ENCODE data around the gene IQCF2.

DNA sequence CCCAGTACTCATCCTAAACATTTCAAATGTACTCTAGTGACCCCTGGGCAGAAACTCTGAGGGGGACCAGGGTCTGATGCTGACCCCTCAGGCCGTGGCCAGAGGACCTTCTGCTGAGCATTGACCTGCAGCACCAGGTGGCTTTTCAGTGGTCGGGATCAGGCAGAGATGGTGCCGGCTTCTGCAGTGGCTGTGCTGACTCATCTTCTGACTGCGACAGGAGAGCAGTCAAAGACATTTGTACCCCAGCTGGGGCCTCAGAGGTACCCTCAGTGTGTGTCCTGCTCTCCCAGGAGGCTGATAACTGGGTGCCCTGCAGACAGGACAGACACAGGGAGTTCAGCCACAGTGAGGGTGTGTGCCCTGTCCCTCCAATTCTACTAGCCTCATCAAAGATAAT is 45.8 kb upstream of the IQCF2 start:
- TF ChIP-seq POLR2AphosphoS5 (IDR thresholded peaks at IDR 0.05; ENCODE audit: low read depth, low read length) (no peak), SIN3A (IDR thresholded peaks at IDR 0.05; ENCODE audit: borderline replicate concordance, insufficient read depth, low read length) (no peak), TAF1 (IDR thresholded peaks at IDR 0.05; ENCODE audit: borderline replicate concordance, insufficient read depth, low read length) (no peak)
- TF ChIP-seq, protein P1, sequence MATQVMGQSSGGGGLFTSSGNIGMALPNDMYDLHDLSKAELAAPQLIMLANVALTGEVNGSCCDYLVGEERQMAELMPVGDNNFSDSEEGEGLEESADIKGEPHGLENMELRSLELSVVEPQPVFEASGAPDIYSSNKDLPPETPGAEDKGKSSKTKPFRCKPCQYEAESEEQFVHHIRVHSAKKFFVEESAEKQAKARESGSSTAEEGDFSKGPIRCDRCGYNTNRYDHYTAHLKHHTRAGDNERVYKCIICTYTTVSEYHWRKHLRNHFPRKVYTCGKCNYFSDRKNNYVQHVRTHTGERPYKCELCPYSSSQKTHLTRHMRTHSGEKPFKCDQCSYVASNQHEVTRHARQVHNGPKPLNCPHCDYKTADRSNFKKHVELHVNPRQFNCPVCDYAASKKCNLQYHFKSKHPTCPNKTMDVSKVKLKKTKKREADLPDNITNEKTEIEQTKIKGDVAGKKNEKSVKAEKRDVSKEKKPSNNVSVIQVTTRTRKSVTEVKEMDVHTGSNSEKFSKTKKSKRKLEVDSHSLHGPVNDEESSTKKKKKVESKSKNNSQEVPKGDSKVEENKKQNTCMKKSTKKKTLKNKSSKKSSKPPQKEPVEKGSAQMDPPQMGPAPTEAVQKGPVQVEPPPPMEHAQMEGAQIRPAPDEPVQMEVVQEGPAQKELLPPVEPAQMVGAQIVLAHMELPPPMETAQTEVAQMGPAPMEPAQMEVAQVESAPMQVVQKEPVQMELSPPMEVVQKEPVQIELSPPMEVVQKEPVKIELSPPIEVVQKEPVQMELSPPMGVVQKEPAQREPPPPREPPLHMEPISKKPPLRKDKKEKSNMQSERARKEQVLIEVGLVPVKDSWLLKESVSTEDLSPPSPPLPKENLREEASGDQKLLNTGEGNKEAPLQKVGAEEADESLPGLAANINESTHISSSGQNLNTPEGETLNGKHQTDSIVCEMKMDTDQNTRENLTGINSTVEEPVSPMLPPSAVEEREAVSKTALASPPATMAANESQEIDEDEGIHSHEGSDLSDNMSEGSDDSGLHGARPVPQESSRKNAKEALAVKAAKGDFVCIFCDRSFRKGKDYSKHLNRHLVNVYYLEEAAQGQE (IDR thresholded peaks at IDR 0.05; ENCODE audit: insufficient read depth in 1 of 2, low read depth in 2 of 2, low read length in 2 of 2) = no peak

Data from PFSK-1 (cell line).